ENCODE results near the gene DHRS3.
"Not testable (repeated sequence)": the region's sequence is repeated elsewhere in the genome, so short reads cannot be mapped to it uniquely, and the experiment has no call there.

DHRS3 gene

GRCh38 chr1:12572522-12572921 is 45.5 kb downstream of the DHRS3 start:
- no peak for DNase-seq

GRCh38 chr1:12570291-12570690 is 47.7 kb downstream of the DHRS3 start:
- DNase-seq = no peak

GRCh38 chr1:12568009-12568767 is 49.8 kb downstream of the DHRS3 start:
- no peak for DNase-seq

- DNase-seq = no peak
Observed at GRCh38 chr1:12567288-12567819, 50.7 kb downstream of the DHRS3 start.

GRCh38 chr1:12566484-12567287 is 51.3 kb downstream of the DHRS3 start:
- no peak for DNase-seq

- DNase-seq = no peak
Observed at GRCh38 chr1:12565966-12566352, 52.1 kb downstream of the DHRS3 start.

GRCh38 chr1:12565094-12565965 is 52.7 kb downstream of the DHRS3 start:
- DNase-seq = no peak

GRCh38 chr1:12564251-12564650 is 53.8 kb downstream of the DHRS3 start:
- not testable (repeated sequence) for DNase-seq

- DNase-seq = no peak
Observed at GRCh38 chr1:12562955-12563576, 54.9 kb downstream of the DHRS3 start.

GRCh38 chr1:12561121-12561520 is 56.9 kb downstream of the DHRS3 start:
- no peak for DNase-seq

GRCh38 chr1:12556957-12557935 is 60.8 kb downstream of the DHRS3 start:
- DNase-seq = no peak

GRCh38 chr1:12556368-12556930 is 61.6 kb downstream of the DHRS3 start:
- DNase-seq = no peak

- no peak for DNase-seq
Observed at GRCh38 chr1:12555411-12556367, 62.3 kb downstream of the DHRS3 start.

GRCh38 chr1:12554521-12555305 is 63.3 kb downstream of the DHRS3 start:
- no peak for DNase-seq

GRCh38 chr1:12553963-12554362 is 64.0 kb downstream of the DHRS3 start:
- no peak for DNase-seq

- no peak for DNase-seq
Observed at GRCh38 chr1:12552951-12553921, 64.8 kb downstream of the DHRS3 start.

GRCh38 chr1:12552111-12552888 is 65.7 kb downstream of the DHRS3 start:
- DNase-seq = no peak

Measured in NCI-H774 (cell line).